DOHH2 (cell line): ENCODE data around the gene PAX4.

Experiments used
- H3F3A ChIP-seq: fragments of 200-600 bp; sonication (generic), shearing (Covaris generic); 2 replicates; pipeline ENCODE4 v1.6.0; 2016; ENCODE audit warnings: antibody characterized with exemption, mild to moderate bottlenecking; ENCODE audit not compliant: control insufficient read depth, insufficient read depth
- H3K27ac ChIP-seq: fragments of 200-600 bp; sonication (generic); 2 replicates; pipeline ENCODE4 v1.5.1; 2014; ENCODE audit warnings: low read depth, mild to moderate bottlenecking, low read length, moderate library complexity
- H3K27me3 ChIP-seq: fragments of 200-600 bp; sonication (generic); 2 replicates; pipeline ENCODE4 v1.6.1; 2014; ENCODE audit warnings: mild to moderate bottlenecking, low read length, mixed read lengths; ENCODE audit not compliant: control insufficient read depth
- H3K36me3 ChIP-seq: fragments of 200-600 bp; sonication (generic); 2 replicates; pipeline ENCODE4 v1.6.1; 2014; ENCODE audit warnings: mild to moderate bottlenecking, low read length, moderate library complexity, mixed read lengths; ENCODE audit not compliant: control insufficient read depth
- H3K4me1 ChIP-seq: fragments of 200-600 bp; sonication (generic); 2 replicates; pipeline ENCODE4 v1.6.1; 2014; ENCODE audit warnings: mild to moderate bottlenecking, low read length, mixed read lengths; ENCODE audit not compliant: control insufficient read depth
- H3K4me2 ChIP-seq: fragments of 200-600 bp; sonication (generic); 2 replicates; pipeline ENCODE4 v1.6.0; 2014; ENCODE audit warnings: mild to moderate bottlenecking, low read length, moderate library complexity
- H3K4me3 ChIP-seq: fragments of 200-600 bp; sonication (generic); 2 replicates; pipeline ENCODE4 v1.5.1; 2014; ENCODE audit warnings: mild to moderate bottlenecking, low read length, mixed read lengths
- H3K79me2 ChIP-seq: fragments of 200-600 bp; sonication (generic); 2 replicates; pipeline ENCODE4 v1.6.1; 2014; ENCODE audit warnings: mild to moderate bottlenecking, low read length, mixed read lengths; ENCODE audit not compliant: control insufficient read depth
- H3K9me2 ChIP-seq: fragments of 200-600 bp; sonication (generic); replicated peaks from 2 replicates; pipeline ENCODE4 v1.6.1; 2014; ENCODE audit warnings: mild to moderate bottlenecking, low read length, mixed read lengths; ENCODE audit not compliant: control insufficient read depth
- H3K9me3 ChIP-seq: fragments of 200-600 bp; sonication (generic); 2 replicates; pipeline ENCODE4 v1.6.1; 2014; ENCODE audit warnings: antibody characterized with exemption, low read length, mixed read lengths; ENCODE audit not compliant: control insufficient read depth, insufficient read depth
- H4K20me1 ChIP-seq: fragments of 200-600 bp; sonication (generic); 2 replicates; pipeline ENCODE4 v1.6.0; 2014; ENCODE audit warnings: low read depth, mild to moderate bottlenecking, antibody characterized with exemption, low read length, moderate library complexity; ENCODE audit not compliant: control insufficient read depth, insufficient read depth
- CTCF ChIP-seq: fragments of 200-600 bp; sonication (generic); IDR thresholded peaks from one replicate; pipeline ENCODE4 v1.5.1; 2014; ENCODE audit warnings: antibody characterized with exemption, mild to moderate bottlenecking, low read depth, low read length; ENCODE audit not compliant: poor library complexity, severe bottlenecking
- EZH2phosphoT487 ChIP-seq: fragments of 200-600 bp; sonication (generic); IDR thresholded peaks from 2 replicates; pipeline ENCODE4 v1.6.1; 2017; ENCODE audit warnings: borderline replicate concordance, mild to moderate bottlenecking, antibody characterized with exemption, low read length, moderate library complexity, mixed read lengths

The PAX4 gene

GRCh38 chr7:127588697-127589482, 29.1 kb downstream of the PAX4 start:
- Histone ChIP-seq H3K27me3 (no peaks in the 10 kb centered on the region), H3K27ac (peak overlapping the region; percentile 30), H3K9me2 (no peaks in the 10 kb centered on the region), H3K4me2 (peak overlapping the region; percentile 82), H3K79me2 (peaks cover 30% of the 10 kb centered on the region), H3K4me3 (peak overlapping the region; percentile 83), H4K20me1 (peaks cover 16% of the 10 kb centered on the region; the same call in 1 of the 2 replicates), H3F3A (peaks cover 8% of the 10 kb centered on the region), H3K4me1 (peaks cover 32% of the 10 kb centered on the region), H3K36me3 (peaks cover 27% of the 10 kb centered on the region), H3K9me3 (no peaks in the 10 kb centered on the region)
- TF ChIP-seq CTCF (peak; percentile 77), EZH2phosphoT487 (no peak)

- H3K4me1 ChIP-seq = peaks cover 37% of the 10 kb centered on the region
- peak within 1 kb of the TSS; percentile 82 for H3K4me2 ChIP-seq
- peak within 1 kb of the TSS; percentile 83 for H3K4me3 ChIP-seq
- peaks cover 35% of the 10 kb centered on the region for H3K36me3 ChIP-seq
- no peaks in the 10 kb centered on the region for H3K9me3 ChIP-seq
- peaks cover 24% of the 10 kb centered on the region; the same call in 1 of the 2 replicates for H4K20me1 ChIP-seq
- no peaks in the 10 kb centered on the region for H3K27me3 ChIP-seq
- peaks cover 8% of the 10 kb centered on the region for H3F3A ChIP-seq
- H3K27ac ChIP-seq = peak within 1 kb of the TSS; percentile 30
- H3K79me2 ChIP-seq = peaks cover 37% of the 10 kb centered on the region
- TF ChIP-seq EZH2phosphoT487 (no peak), CTCF (no peak)
- no peaks in the 10 kb centered on the region for H3K9me2 ChIP-seq
These were observed 29.8 kb downstream of the PAX4 start, which contains the start of gene ARF5 for GRCh38 chr7:127588019-127588696. Gene ARF5 (plus strand): TSS chr7:127588411. CDS start chr7:127588499, 88 bp downstream.

- Histone ChIP-seq H3K9me2 (no peaks in the 10 kb centered on the region), H3K36me3 (peaks cover 40% of the 10 kb centered on the region), H4K20me1 (peaks cover 26% of the 10 kb centered on the region; the same call in 1 of the 2 replicates), H3K27ac (no peak overlapping the region), H3K79me2 (peaks cover 43% of the 10 kb centered on the region), H3K4me2 (peak overlapping the region; percentile 82), H3K4me3 (peak overlapping the region; percentile 83), H3K4me1 (peaks cover 37% of the 10 kb centered on the region), H3K9me3 (no peaks in the 10 kb centered on the region), H3K27me3 (no peaks in the 10 kb centered on the region), H3F3A (peaks cover 8% of the 10 kb centered on the region)
- TF ChIP-seq CTCF (no peak), EZH2phosphoT487 (no peak)
These were observed 30.3 kb downstream of the PAX4 start for GRCh38 chr7:127587663-127588018.
